ENCODE measurements around the gene IL10RB.
"Not testable (repeated sequence)": the region's sequence is repeated elsewhere in the genome, so short reads cannot be mapped to it uniquely, and the experiment has no call there.

The IL10RB gene

GRCh38 chr21:33266050-33266788 is at the start of gene IL10RB:
Gene IL10RB (plus strand): TSS chr21:33266367. CDS start chr21:33266466, 99 bp downstream.
- peak; percentile 39 for DNase-seq

- DNase-seq = no peak
These were observed 49.0 kb upstream of the IL10RB start for GRCh38 chr21:33217138-33217520.

- no peak for DNase-seq
These were observed 46.9 kb upstream of the IL10RB start for GRCh38 chr21:33219300-33219699.

GRCh38 chr21:33219954-33220353 is 46.2 kb upstream of the IL10RB start:
- DNase-seq = no peak

GRCh38 chr21:33225376-33225775 is 40.8 kb upstream of the IL10RB start:
- not testable (repeated sequence) for DNase-seq

GRCh38 chr21:33228455-33228854 is 37.7 kb upstream of the IL10RB start:
- no peak for DNase-seq

GRCh38 chr21:33229099-33229783 is 36.9 kb upstream of the IL10RB start:
- DNase-seq = no peak

- DNase-seq = peak; percentile 57
These were observed 36.2 kb upstream of the IL10RB start, which contains the start of gene IFNAR2 for GRCh38 chr21:33229784-33230544. Gene IFNAR2 (plus strand): TSS chr21:33229938. CDS start chr21:33241923, 11,985 bp downstream.

GRCh38 chr21:33230545-33231324 is 35.4 kb upstream of the IL10RB start:
- DNase-seq = peak; percentile 42

GRCh38 chr21:33231526-33231925 is 34.6 kb upstream of the IL10RB start:
- no peak for DNase-seq

- no peak for DNase-seq
These were observed 33.7 kb upstream of the IL10RB start for GRCh38 chr21:33232291-33233034.

- no peak for DNase-seq
These were observed 31.3 kb upstream of the IL10RB start for GRCh38 chr21:33234635-33235520.

GRCh38 chr21:33236013-33236686 is 30.0 kb upstream of the IL10RB start:
- DNase-seq = no peak

GRCh38 chr21:33236766-33237165 is 29.4 kb upstream of the IL10RB start:
- DNase-seq = peak; percentile 29

- no peak for DNase-seq
These were observed 28.7 kb upstream of the IL10RB start for GRCh38 chr21:33237486-33237885.

GRCh38 chr21:33238146-33238545 is 28.0 kb upstream of the IL10RB start:
- peak; percentile 11 for DNase-seq

- no peak for DNase-seq
These were observed 27.5 kb upstream of the IL10RB start for GRCh38 chr21:33238565-33239255.

GRCh38 chr21:33239559-33240127 is 26.5 kb upstream of the IL10RB start:
- DNase-seq = not testable (repeated sequence)

- DNase-seq = no peak
These were observed 25.8 kb upstream of the IL10RB start for GRCh38 chr21:33240404-33240803.

All from fibroblast of skin of right quadriceps (primary cell).